ENCODE measurements around the gene PKP3. TPM values are rescaled to one million over a fixed set of nuclear protein-coding genes. Genes with fewer than 3 reads are reported as not detected.

PKP3 gene
- total RNA-seq, 3 donors from 2014 or later = 0.32 to 60.9 (median 36.7) TPM

DNA sequence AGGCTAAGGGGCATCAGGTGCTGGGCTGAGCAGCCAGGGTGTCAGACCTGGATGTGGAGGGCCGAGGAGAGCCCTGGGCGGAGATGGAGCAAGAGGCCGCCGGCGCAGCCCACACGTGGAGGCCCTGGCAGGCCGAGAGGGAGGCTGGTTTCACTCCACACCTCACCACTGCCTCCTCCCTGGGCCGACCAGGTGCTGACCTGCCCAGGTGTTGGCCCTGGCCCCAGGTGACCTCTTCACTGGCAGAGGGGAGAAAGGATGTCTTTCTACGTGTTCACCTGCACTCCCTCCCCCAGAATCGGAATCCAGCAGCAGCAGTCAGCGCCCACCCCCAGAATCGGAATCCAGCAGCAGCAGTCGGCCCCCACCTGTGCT is 47.0 kb downstream of the PKP3 start:
- Histone ChIP-seq H3K9me3 (no peaks in the 10 kb centered on the region), H3K4me1 (no peaks in the 10 kb centered on the region), H3K4me3 (peak overlapping the region in 2 of 3 donors; percentile 51 to 69), H3K27me3 (peaks cover 0 to 4% of the 10 kb centered on the region in 2 donors), H3K36me3 (no peaks in the 10 kb centered on the region), H3K27ac (no peak overlapping the region)
- intact Hi-C loops (cut with DNase I; ENCODE audit: low total_unique reads) = no loop called here
- DNase-seq (ENCODE audit: low spot score in 2 of 2) = no peak
- no peak for TF ChIP-seq POLR2A (IDR thresholded peaks at IDR 0.05)
- TF ChIP-seq, protein P1, sequence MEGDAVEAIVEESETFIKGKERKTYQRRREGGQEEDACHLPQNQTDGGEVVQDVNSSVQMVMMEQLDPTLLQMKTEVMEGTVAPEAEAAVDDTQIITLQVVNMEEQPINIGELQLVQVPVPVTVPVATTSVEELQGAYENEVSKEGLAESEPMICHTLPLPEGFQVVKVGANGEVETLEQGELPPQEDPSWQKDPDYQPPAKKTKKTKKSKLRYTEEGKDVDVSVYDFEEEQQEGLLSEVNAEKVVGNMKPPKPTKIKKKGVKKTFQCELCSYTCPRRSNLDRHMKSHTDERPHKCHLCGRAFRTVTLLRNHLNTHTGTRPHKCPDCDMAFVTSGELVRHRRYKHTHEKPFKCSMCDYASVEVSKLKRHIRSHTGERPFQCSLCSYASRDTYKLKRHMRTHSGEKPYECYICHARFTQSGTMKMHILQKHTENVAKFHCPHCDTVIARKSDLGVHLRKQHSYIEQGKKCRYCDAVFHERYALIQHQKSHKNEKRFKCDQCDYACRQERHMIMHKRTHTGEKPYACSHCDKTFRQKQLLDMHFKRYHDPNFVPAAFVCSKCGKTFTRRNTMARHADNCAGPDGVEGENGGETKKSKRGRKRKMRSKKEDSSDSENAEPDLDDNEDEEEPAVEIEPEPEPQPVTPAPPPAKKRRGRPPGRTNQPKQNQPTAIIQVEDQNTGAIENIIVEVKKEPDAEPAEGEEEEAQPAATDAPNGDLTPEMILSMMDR (IDR thresholded peaks at IDR 0.05) = no peak
- TF ChIP-seq POLR2AphosphoS5 (IDR thresholded peaks at IDR 0.05) = no peak

DNA sequence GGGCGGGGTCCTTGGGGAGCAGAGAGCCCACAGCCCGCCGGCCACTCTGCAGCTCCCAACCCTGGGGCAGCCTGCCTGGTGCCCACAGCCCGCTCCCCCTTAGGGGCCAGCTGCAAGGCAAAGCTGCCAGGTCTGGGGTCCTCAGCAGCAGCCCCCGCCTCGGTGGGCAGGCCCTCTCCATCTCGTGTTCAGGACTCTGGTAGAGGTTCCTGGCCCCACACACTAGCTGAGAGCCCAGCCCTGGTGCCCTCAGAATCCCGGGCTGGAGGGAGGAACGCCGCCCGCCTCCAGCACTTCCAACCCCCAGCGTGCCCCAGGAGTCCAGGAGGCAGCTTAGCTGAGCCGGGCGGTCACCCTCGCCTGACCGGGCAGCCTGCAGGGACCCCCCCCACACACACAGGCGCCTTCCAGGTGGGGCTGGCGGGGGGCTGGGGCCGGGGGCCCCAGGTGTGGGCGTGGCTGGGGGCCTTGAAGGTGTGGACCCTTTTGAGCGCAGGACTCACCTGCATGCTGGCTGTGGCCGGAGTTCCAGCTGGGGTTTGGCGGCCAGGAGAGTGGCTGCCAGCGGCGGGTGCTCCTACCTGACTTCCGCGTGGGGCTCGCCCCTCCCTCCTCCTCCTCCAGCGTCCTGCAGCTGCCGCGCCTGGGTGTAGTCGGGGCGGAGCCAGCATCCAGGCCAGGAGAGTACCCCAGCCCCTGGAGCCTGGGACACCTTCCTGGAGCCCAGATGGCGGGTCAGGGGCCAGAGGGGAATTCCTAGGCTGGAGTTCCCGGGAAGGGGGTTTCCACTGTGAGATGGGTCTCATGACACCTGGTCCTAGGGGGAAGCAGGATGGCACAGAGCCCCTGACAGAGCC is 47.6 kb downstream of the PKP3 start, which contains the start of gene ANO9:
Gene ANO9, minus strand, starts transcription at position 594 of the 857 bp plus-strand sequence. Its CDS starts 85 bp downstream, at position 509.
- peaks cover 0 to 4% of the 10 kb centered on the region in 2 donors for H3K27me3 ChIP-seq
- no peaks in the 10 kb centered on the region for H3K4me1 ChIP-seq
- TF ChIP-seq POLR2A (IDR thresholded peaks at IDR 0.05) (no peak), POLR2AphosphoS5 (IDR thresholded peaks at IDR 0.05) (no peak)
- TF ChIP-seq, protein P1 (IDR thresholded peaks at IDR 0.05) = no peak
- DNase-seq (ENCODE audit: low spot score in 2 of 2) = peak; percentile 50 to 74
- peak within 1 kb of the TSS in 2 of 3 donors; percentile 51 to 69 for H3K4me3 ChIP-seq
- no peaks in the 10 kb centered on the region for H3K9me3 ChIP-seq
- no peak within 1 kb of the TSS for H3K27ac ChIP-seq
- no peaks in the 10 kb centered on the region for H3K36me3 ChIP-seq
- intact Hi-C loops (cut with DNase I; ENCODE audit: low total_unique reads) = no loop called here

DNA sequence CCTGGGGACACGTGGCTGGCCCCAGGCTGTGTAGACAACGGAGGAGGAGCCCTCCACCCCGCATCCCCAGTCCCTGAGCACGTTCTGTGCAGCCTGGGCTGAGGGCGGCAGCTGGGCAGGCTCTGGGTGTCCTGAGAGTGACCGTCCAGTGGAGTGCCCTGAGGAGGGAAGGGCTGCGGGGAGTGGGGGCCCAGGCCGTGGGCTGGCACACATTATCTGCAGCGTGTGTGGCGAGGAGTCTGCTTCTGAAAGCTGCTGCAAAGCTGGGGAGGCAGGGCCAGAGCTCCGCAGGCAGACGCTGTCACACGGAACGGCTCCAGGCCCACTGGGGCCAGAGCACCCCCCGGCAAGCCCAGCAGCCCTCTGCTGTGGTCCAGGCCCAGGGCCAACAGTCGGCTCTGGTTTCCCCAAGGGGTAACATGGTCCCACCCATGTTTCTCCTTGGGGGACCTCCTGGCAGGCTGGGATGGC is 48.6 kb downstream of the PKP3 start:
- DNase-seq (ENCODE audit: low spot score in 2 of 2) = no peak
- Histone ChIP-seq H3K36me3 (no peaks in the 10 kb centered on the region), H3K9me3 (no peaks in the 10 kb centered on the region), H3K27me3 (peaks cover 0 to 4% of the 10 kb centered on the region in 2 donors), H3K4me3 (no peak overlapping the region), H3K4me1 (no peaks in the 10 kb centered on the region), H3K27ac (no peak overlapping the region)
- intact Hi-C loops (cut with DNase I; ENCODE audit: low total_unique reads) = no loop called here
- TF ChIP-seq, protein P1 (IDR thresholded peaks at IDR 0.05) = no peak
- TF ChIP-seq POLR2A (IDR thresholded peaks at IDR 0.05) (no peak), POLR2AphosphoS5 (IDR thresholded peaks at IDR 0.05) (no peak)

DNA sequence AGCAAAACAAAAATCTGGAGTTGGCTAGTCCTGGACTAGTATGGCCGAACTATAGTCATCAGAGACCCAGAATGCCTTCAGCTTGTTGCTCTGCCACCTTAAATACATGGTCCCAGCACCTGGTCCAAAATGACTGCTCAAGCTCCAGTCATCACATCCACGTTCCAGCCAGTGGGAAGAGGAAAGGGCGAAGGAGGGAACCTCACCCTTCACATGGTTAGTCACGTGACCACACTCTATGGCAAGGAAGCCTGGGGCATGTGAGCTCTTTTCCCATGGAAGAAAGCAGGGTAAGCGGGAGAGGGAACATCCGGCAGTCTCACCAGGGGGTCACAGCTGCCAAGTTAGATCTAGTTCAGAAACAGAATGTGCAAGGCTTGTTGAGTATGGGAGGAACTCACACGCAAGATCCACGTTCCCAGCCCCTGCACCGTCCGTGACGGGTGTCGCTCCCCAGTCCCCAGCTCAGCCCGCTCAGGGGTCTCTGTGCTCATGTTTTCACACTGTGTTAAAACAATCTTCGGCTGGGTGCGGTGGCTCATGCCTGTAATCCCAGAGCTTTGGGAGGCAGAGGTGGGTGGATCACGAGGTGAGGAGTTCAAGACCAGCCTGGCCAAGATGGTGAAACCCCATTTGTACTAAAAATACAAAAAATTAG is 49.7 kb downstream of the PKP3 start:
- intact Hi-C loops (cut with DNase I; ENCODE audit: low total_unique reads) = no loop called here
- H3K36me3 ChIP-seq = no peaks in the 10 kb centered on the region
- no peak for DNase-seq (ENCODE audit: low spot score in 2 of 2)
- no peaks in the 10 kb centered on the region for H3K4me1 ChIP-seq
- TF ChIP-seq, protein P1 (IDR thresholded peaks at IDR 0.05) = no peak
- TF ChIP-seq POLR2AphosphoS5 (IDR thresholded peaks at IDR 0.05) (no peak), POLR2A (IDR thresholded peaks at IDR 0.05) (no peak)
- no peak overlapping the region for H3K4me3 ChIP-seq
- no peak overlapping the region for H3K27ac ChIP-seq
- peaks cover 0 to 4% of the 10 kb centered on the region in 2 donors for H3K27me3 ChIP-seq
- no peaks in the 10 kb centered on the region for H3K9me3 ChIP-seq

Data from breast epithelium (tissue), 4 donors.